HFFc6 (cell line): ENCODE measurements around the gene ACOT7. TPM values are rescaled to one million over a fixed set of nuclear protein-coding genes. Genes with fewer than 3 reads are reported as not detected.
A peak's percentile ranks its signal among the peaks of the same experiment; 100 is the strongest.

ENCODE experiments used
- DNase-seq: peaks from one replicate; pipeline ENCODE4 v3.0.0-alpha.2; 2018
- H3K27ac Mint-ChIP-seq: 2 replicates; pipeline ENCODE4 v1.8.0; 2020; ENCODE audit warnings: mild to moderate bottlenecking, mixed read lengths
- H3K27me3 Mint-ChIP-seq: 2 replicates; pipeline ENCODE4 v1.8.0; 2021; ENCODE audit warnings: mild to moderate bottlenecking, moderate library complexity, mixed read lengths; ENCODE audit not compliant: insufficient read depth
- H3K36me3 Mint-ChIP-seq: 2 replicates; pipeline ENCODE4 v1.8.0; 2021; ENCODE audit warnings: low read depth, mixed read lengths
- H3K4me1 Mint-ChIP-seq: 2 replicates; pipeline ENCODE4 v1.8.0; 2020; ENCODE audit warnings: low read depth, mixed read lengths
- H3K4me3 Mint-ChIP-seq: 2 replicates; pipeline ENCODE4 v1.8.0; 2020; ENCODE audit warnings: mild to moderate bottlenecking, moderate library complexity, mixed read lengths
- H3K9me3 Mint-ChIP-seq: 2 replicates; pipeline ENCODE4 v1.8.0; 2020; ENCODE audit warnings: mild to moderate bottlenecking, mixed read lengths
- total RNA-seq, 6 experiments: library from RNA; stranded (reverse); fragmentation: NEBNext Ultra II Directional; extraction: Animal tissue kit (Norgen Biotek cat#: 25700); gene quantifications; 2 replicates in 1 of 6; 3 replicates in 5 of 6; pipeline ENCODE4 v1.2.3, GENCODE V29; 2021
- TF ChIP-seq, protein P1 (sequence below): fragments of 200-600 bp; sonication (generic); IDR thresholded peaks from 2 replicates; pipeline ENCODE4 v1.5.0; 2021; ENCODE audit warnings: antibody characterized with exemption, mild to moderate bottlenecking

ACOT7 gene
- total RNA-seq, 6 experiments from 2014 or later, result 103 to 125 (median 111) TPM

DNA sequence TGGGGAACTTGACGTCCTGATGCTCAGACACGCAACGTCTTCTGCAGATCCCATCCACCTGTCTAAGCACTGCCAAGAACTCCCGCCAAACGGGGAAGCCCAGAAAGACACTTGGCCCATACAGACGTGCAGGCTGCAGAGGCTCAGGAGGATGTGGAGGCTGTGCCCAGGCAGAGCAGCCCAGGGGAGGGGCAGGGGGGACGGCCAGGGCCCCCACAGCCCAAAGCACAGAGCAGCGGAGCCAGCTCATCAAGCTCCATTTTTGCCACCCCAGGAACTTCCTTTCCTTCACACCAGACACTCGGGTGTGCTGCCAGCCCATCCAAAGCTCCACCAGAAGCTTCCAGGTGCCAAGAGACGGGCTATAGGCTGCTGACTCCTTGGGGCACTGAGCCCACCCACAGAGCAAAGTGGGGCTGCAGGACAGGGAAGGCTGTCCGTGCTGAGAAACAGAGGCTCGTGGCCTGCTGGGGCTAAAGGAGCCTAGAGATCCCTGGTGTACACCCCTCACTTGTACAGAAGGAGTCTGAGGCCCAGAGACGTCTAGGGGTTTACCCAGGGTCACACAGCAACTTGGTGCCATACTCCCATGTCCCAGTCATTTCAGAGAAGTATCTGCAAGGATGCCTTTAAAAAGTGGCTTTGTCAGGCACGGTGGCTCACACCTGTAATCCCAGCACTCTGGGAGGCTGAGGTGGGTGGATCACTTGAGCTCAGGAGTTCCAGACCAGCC lies 59.1 kb downstream of the ACOT7 start:
- no peak for DNase-seq
- Mint-ChIP-seq H3K36me3 (0 out of 2 replicates have a peak, but pooled peaks cover 4% of the 10 kb centered on the region), H3K27ac (no peak overlapping the region), H3K4me3 (no peak overlapping the region), H3K27me3 (no peaks in the 10 kb centered on the region; the same call in 1 of the 2 replicates), H3K9me3 (no peaks in the 10 kb centered on the region), H3K4me1 (peaks cover 17% of the 10 kb centered on the region)
- TF ChIP-seq, protein P1, sequence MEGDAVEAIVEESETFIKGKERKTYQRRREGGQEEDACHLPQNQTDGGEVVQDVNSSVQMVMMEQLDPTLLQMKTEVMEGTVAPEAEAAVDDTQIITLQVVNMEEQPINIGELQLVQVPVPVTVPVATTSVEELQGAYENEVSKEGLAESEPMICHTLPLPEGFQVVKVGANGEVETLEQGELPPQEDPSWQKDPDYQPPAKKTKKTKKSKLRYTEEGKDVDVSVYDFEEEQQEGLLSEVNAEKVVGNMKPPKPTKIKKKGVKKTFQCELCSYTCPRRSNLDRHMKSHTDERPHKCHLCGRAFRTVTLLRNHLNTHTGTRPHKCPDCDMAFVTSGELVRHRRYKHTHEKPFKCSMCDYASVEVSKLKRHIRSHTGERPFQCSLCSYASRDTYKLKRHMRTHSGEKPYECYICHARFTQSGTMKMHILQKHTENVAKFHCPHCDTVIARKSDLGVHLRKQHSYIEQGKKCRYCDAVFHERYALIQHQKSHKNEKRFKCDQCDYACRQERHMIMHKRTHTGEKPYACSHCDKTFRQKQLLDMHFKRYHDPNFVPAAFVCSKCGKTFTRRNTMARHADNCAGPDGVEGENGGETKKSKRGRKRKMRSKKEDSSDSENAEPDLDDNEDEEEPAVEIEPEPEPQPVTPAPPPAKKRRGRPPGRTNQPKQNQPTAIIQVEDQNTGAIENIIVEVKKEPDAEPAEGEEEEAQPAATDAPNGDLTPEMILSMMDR, result no peak

DNA sequence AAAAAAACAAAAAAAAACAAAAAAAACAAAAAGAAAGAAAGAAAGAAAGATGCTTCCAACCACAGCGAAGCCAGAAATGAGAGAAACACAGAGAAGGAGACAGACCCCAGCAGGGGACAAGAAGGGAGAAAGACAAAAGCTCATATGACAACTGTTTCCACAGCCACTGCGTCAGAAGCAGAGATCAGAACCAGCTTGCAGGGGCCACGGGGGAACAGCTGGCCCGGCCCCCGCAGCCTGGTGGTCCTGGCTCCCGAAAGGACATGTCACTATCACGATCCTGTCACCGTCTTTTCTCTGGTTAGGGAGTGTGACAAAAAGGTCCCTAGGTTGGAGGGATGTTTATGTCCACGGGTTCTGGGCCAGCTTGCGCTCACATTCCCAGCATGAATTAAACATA lies 60.7 kb downstream of the ACOT7 start:
- no peaks in the 10 kb centered on the region; the same call in 1 of the 2 replicates for H3K27me3 Mint-ChIP-seq
- no peaks in the 10 kb centered on the region for H3K9me3 Mint-ChIP-seq
- DNase-seq, result no peak
- peaks cover 24% of the 10 kb centered on the region for H3K4me1 Mint-ChIP-seq
- no peak overlapping the region for H3K27ac Mint-ChIP-seq
- H3K36me3 Mint-ChIP-seq, result 0 out of 2 replicates have a peak, but pooled peaks cover 4% of the 10 kb centered on the region
- no peak overlapping the region for H3K4me3 Mint-ChIP-seq
- TF ChIP-seq, protein P1, result no peak

DNA sequence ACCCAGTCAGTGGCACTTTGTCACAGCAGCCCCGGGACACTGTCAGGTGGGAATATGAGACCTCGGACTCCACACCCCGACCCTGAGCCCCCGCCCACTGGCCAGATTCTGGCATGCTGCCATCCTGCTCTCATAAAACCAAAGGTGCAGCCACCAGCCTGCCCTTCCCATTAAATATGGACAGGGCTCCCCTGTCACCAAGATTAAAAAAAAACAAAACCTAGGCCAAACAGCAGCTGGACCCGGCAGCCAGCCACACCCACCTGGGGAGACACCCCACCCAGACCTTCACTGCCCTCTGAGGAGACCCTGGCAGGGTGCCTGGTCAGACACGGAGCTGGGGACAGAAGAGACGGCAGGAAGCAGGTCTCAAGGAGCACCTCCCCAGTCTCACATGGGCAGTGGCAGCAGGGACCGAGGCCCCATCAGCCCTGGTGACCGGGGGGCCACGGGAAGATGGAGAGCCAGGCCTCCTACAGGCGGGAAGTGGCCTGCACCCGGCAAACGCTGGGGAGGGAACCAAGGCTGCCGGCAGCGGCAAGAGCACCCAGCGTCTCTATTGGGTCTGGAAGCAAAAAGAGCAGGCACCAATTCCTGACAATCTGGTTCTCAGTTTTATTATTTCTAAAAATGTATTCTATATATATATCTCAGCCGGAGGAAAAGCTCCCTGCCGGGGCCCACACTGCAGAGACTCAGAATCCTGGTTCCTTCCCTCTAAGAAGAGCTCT lies 61.9 kb downstream of the ACOT7 start:
- Mint-ChIP-seq H3K36me3 (0 out of 2 replicates have a peak, but pooled peaks cover 4% of the 10 kb centered on the region), H3K27ac (no peak overlapping the region), H3K4me3 (no peak overlapping the region), H3K4me1 (peaks cover 24% of the 10 kb centered on the region), H3K27me3 (no peaks in the 10 kb centered on the region), H3K9me3 (no peaks in the 10 kb centered on the region)
- DNase-seq, result no peak
- TF ChIP-seq, protein P1, result 0 out of 2 replicates have a peak, but pooled peaks have one; percentile 22

DNA sequence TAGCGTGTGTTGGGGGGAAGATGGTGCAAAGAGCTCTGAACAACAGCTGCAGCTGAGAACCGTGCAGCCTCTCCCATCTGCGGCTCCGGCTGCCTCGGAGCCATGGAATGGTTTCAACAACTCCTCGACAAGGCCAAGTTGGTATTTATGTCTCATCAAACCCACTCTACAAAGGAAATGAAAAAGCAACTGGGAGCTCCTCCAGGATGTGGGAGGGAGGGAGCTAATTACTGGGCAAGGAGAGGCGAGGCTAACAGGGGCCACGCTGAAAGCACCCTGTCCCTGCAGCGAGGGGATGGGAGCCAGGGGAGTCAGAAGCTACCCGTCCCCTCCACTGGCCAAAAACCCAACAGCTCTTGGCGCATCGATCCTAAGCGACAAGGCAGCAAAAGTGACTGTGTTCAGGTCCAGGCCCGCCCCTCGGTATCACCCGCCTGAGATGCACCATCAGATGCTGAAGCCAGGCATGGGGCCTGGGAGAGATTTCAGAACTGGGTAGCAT lies 63.1 kb downstream of the ACOT7 start:
- TF ChIP-seq, protein P1, result no peak
- Mint-ChIP-seq H3K27ac (peak overlapping the region; percentile 80), H3K36me3 (0 out of 2 replicates have a peak, but pooled peaks cover 4% of the 10 kb centered on the region), H3K9me3 (no peaks in the 10 kb centered on the region), H3K4me1 (peaks cover 24% of the 10 kb centered on the region), H3K4me3 (peak overlapping the region; percentile 51; the same call in 1 of the 2 replicates), H3K27me3 (no peaks in the 10 kb centered on the region)
- peak; percentile 63 for DNase-seq

GRCh38 chr1:6329851-6330250 lies 63.7 kb downstream of the ACOT7 start:
- peaks cover 24% of the 10 kb centered on the region for H3K4me1 Mint-ChIP-seq
- no peaks in the 10 kb centered on the region for H3K9me3 Mint-ChIP-seq
- H3K27me3 Mint-ChIP-seq, result no peaks in the 10 kb centered on the region
- DNase-seq, result peak; percentile 6
- H3K4me3 Mint-ChIP-seq, result peak overlapping the region; percentile 51; the same call in 1 of the 2 replicates
- H3K27ac Mint-ChIP-seq, result peak overlapping the region; percentile 80
- H3K36me3 Mint-ChIP-seq, result 0 out of 2 replicates have a peak, but pooled peaks cover 4% of the 10 kb centered on the region
- TF ChIP-seq, protein P1, result no peak
